Left ventricle myocardium superior (tissue), 1 donor: ENCODE results near the gene TCEAL9. TPM values are rescaled to one million over a fixed set of nuclear protein-coding genes. Genes with fewer than 3 reads are reported as not detected.
A peak's percentile ranks its signal among the peaks of the same experiment; 100 is the strongest.
"Not testable (repeated sequence)": the region's sequence is repeated elsewhere in the genome, so short reads cannot be mapped to it uniquely, and the experiment has no call there.

ENCODE experiments used
- ATAC-seq: fragments of 200-7000 bp; cut with Tn5 transposase; one replicate; pipeline ENCODE4 v1.9.1; 2020; ENCODE audit warnings: mild to moderate bottlenecking, moderate library complexity
- DNase-seq: peaks from one replicate; pipeline ENCODE4 v3.0.0-alpha.2; 2020
- intact Hi-C: fragments of 100-400 bp; cut with micrococcal nuclease; formaldehyde crosslinking; loops from one replicate; pipeline ENCODE4 v1.11.0; 2022
- total RNA-seq: library from RNA; stranded (reverse); fragmentation: NEBNext Ultra II Directional; extraction: Animal tissue kit (Norgen Biotek cat#: 25700); gene quantifications from one replicate; pipeline ENCODE4 v1.2.1, GENCODE V29; 2021
- donor health status: DM: no; HTN: yes; CAD: no; lungs with severe emphysema.

Gene TCEAL9
- total RNA-seq, 1 donor from 2014 or later, result 18.4 TPM

DNA sequence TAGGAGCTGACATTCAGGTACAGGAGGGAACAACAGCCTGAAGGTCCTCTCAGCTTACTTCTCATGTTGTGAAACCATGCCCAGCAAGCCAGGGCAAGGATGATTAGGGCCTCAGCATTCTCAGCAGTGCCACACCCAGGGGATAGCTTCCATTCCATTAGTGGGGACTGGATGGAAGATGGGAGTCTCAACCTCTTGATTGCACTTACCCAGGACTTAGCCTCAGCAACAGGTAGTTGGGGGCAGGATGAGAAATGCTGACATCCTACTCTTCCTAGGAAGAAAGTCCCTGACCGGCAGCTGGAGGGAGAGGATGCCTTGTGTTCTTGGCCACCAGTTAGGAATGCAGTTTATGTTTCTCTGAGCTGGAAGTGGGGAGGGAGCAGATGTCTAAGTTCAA lies 11.2 kb downstream of the TCEAL9 start:
- intact Hi-C loops, result no loop called here
- DNase-seq (no peak), ATAC-seq (no peak)

GRCh38 chrX:103369479-103369878 lies 13.2 kb downstream of the TCEAL9 start:
- DNase-seq (no peak), ATAC-seq (no peak)
- intact Hi-C loops, result no loop called here

GRCh38 chrX:103372886-103373285 lies 16.6 kb downstream of the TCEAL9 start:
- ATAC-seq (no peak), DNase-seq (no peak)
- intact Hi-C loops, result no loop called here

DNA sequence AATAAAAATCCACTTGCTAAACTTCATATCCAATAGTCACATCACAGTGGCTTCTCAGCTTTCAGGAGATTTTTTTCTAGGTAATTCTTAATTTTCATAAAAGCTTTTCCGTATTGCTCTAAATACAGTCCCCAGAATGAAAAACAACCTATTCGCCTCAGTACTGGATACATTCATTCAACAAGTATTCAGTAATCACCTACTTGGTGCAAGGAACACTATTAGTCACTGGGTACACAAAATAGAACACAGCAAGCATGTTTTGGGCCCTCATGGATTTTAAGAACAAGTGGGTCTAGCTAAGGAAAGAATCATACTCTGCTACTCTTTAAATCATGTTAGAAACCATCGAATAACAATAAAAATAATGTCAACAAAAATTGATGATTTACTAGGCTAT lies 17.3 kb downstream of the TCEAL9 start:
- ATAC-seq, result no peak
- no peak for DNase-seq
- intact Hi-C loops, result no loop called here

DNA sequence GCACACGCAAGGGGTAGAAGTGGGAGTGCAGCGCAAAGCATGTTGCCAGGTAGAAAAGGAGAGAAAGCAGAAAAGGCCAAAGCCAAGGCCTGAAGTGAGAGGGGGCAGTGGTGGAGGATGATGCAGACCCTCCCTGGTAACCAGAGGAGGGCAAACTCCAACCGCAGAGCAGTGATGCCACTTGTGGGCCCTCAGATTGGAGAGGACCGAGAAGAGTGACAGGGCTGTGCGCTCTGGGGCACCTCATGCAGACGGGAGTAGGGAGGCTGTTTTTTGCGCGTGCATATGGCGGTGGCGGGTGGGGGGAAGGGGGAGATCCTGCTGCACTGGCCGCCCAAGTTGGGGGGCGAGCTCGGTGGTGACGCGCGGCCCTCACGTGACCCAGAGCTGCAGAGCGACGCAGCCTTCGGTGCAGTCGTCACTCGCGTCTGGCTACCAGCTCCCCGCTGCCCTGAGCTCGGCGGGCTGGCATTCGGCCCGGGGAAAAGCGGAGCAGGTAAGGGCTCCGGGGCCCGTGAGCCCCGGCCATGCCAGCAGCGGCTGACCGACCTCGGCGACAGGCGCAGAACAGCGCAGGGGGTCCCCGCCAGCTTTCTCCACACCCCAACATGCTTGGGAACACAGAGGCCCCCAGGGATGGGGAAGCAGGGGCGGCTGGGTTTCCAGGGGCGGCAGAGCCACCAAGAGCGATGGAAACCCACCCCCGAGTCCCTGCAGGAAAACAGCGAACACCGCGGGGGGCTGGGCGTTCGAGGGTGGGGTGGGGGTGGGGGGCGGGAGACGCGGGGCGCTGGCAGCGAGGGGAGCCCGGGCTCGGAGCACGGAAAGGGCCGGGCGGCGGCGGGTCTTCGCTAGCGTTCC lies 20.0 kb downstream of the TCEAL9 start, which contains the start of gene BEX3:
BEX3 (plus strand) TSS at position 421 of the 861 bp plus-strand sequence. CDS start 984 bp downstream, outside the sequence.
- DNase-seq, result peak; percentile 72
- intact Hi-C loops, result no loop called here
- ATAC-seq, result peak; percentile 90

GRCh38 chrX:103376979-103377324 lies 20.6 kb downstream of the TCEAL9 start:
- ATAC-seq (peak; percentile 74), DNase-seq (peak; percentile 26)
- intact Hi-C loops, result no loop called here

DNA sequence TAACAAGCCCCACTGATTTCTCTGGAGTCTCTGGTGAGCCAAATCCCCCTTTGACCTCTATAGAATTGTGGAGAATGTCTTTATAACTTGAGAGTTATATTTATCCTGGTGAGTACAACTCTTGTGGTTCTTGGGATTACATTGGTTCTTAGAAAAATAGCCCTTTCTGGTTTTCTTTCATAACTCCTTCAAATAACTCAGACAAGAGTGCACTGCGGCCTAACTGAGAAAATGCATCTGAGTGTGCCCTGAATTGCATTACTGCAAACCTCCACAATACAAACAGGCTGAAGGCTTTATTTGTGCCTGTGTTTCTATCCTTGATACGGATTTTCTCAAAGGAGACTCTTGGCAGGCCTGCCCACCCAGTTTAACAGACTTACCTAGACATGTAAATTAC lies 22.7 kb downstream of the TCEAL9 start:
- ATAC-seq (no peak), DNase-seq (no peak)
- intact Hi-C loops, result no loop called here

DNA sequence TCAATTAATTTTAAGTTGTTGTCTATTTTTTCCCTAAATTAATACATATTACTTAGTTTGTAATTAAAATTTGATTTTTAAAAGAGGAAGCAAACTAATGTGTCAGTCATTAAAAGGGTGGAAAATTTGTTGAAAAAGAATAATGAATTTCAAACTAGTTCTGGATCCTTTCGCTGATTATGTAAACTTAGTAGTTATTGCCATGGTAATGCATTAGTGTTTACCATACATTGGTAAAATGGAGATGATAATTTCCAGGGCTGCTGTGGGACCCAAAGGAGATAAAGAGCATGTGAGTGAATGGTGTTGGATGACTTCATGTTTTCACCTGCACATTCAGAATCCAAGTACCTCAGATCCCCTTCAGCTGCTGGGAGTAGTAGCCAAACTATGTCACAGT lies 26.6 kb downstream of the TCEAL9 start:
- ATAC-seq (no peak), DNase-seq (no peak)
- intact Hi-C loops, result no loop called here

DNA sequence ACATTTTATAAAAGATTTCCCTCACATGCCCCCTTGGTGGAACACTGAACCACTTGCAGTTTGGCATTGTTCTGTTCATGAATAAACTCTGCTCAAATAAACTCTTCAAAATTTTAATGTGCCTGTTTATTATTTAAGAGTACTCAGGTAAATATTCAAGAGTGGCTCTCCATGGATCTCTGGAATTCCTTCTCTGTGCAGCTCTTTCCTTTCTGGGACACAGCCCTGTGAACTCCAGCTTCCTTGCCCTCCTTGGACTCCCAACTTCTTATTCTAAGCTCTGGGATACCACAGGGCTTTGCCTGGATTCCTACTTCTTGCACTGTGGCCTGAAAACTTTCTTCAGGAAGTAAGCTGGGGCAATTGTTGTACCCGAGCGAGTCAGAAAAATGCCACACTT lies 28.4 kb downstream of the TCEAL9 start:
- no peak for ATAC-seq
- no peak for DNase-seq
- intact Hi-C loops, result no loop called here

DNA sequence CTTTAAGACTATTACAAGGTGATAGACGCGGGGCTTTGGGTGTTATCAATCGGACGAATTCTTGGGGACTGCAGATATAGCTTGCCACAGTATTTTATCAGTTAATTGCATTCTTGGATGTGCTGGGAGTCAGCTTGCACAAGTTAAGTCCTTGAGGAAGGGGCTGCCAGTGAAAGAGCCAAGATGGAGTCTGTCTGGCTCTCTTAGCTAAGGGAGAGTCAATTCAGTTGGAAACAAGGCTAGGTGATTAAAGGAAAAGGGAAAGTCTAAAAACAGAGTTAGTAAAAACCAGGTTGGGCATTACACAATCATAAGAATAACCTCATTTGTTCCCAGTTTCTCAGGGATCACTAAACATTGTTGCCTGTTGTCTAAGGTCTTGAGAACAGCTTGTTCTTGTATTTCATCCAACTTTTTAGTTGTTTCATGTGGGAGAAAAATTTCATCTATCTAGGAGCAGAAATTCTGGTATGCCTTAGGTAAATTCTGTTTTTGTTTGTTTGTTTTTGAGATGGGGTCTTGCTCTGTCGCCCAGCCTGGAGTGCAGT lies 29.1 kb downstream of the TCEAL9 start:
- ATAC-seq, intact Hi-C loops, DNase-seq: not testable (repeated sequence)

DNA sequence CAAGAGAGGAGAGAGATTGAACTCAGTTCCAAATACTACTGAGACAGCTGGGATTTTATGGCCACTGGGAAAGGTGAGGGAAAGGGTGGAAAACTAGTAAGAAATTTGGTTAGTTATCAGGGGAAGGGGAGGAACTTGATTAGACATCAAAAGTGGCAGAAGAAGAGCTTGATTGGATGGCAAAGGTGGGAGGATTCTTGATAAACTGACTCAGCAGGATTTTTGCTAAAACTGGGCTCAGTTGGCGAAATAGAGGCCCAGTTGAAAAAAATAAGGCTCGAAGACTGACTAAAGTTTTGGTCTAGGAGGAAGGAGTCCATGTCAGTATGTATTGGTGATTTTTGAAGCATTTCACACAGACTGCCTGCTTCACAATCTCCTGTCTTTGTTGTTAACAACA lies 30.0 kb downstream of the TCEAL9 start:
- ATAC-seq, result no peak
- no peak for DNase-seq
- intact Hi-C loops, result no loop called here

- DNase-seq (no peak), ATAC-seq (no peak)
- intact Hi-C loops, result no loop called here
These were observed 37.2 kb downstream of the TCEAL9 start for GRCh38 chrX:103393487-103393886.

- ATAC-seq (no peak), DNase-seq (no peak)
- intact Hi-C loops, result no loop called here
These were observed 39.9 kb downstream of the TCEAL9 start for GRCh38 chrX:103396186-103396585.

DNA sequence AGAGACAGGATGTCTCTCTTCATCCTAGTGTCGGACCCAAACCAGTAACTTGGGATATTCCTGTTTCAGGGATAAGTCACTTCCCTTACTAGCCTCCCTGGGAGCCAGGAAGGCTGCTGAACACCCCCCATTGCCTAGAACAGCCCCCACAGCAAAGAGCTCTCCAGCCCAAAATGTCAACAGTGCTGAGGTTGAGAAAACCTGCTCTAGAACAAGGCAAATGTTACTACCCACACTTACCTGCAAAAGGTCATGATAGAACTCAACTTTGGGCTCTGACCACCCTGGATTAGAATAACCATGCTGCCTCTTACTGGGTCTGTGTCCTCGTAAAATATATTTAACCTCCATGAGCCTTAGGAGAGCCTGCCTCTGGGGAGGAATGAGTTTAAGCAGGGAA lies 40.4 kb downstream of the TCEAL9 start:
- intact Hi-C loops, result no loop called here
- no peak for ATAC-seq
- no peak for DNase-seq

GRCh38 chrX:103397707-103398106 lies 41.4 kb downstream of the TCEAL9 start:
- intact Hi-C loops, result no loop called here
- ATAC-seq (no peak), DNase-seq (no peak)

DNA sequence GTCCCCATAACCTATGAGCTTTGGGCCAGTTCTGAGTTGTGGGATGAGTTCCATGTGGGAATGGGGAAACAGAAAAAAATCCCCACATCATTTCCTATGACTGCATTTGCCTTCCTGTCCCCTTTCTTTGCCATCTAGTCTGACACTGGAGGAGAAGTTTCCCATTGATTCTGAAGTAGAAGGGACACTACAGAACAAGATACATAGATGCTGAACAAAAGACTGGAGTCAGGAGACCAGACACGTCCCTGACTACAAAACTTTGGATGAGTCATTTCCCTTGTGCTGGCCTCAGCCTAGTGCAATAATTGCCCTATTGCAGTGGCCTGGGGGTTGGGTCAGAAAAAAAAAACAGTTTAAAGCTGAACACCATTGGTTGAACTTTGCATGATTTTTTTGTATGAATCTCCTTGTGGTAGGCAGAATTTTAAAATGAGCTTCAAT lies 42.1 kb downstream of the TCEAL9 start:
- no peak for ATAC-seq
- DNase-seq, result no peak
- intact Hi-C loops, result no loop called here

DNA sequence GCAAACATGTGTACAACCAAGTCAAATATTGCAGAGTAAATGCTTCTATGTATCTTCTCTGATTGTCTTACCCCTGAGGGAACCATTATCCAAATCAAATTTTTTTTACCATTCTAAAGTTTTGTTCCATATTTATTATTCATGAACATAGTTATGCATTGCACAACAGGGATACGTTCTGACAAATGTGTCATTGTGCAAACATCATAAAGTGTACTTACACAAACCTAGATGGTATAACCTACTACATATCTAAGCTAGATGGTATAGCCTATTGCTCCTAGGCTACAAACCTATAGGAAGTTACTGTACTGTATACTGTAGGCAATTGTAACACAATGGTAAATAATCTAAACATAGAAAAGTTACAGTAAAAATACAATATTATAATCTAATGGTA lies 43.4 kb downstream of the TCEAL9 start:
- ATAC-seq (no peak), DNase-seq (no peak)
- intact Hi-C loops, result no loop called here

DNA sequence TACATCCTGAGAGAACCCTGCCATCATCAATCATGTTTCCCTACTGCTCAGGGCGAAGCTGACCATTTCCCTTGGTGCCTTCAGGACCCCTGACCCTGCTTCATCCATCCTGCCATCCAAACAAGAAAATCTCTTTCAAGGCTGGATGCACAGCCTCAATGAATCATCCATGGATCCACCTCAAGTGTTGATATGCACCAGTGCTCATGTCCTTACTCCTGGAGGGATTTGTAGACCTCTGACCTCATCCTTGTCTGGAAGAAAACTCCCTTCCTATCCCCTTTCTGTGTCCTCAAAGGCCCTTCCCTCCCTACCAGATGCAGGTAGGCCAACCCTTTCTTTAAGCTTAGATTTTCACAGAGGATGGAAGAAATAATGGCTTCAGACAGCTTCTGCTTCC lies 44.6 kb downstream of the TCEAL9 start:
- DNase-seq (no peak), ATAC-seq (no peak)
- intact Hi-C loops, result no loop called here

GRCh38 chrX:103404231-103405008 lies 48.1 kb downstream of the TCEAL9 start:
- peak; percentile 68 for ATAC-seq
- intact Hi-C loops, result no loop called here

DNA sequence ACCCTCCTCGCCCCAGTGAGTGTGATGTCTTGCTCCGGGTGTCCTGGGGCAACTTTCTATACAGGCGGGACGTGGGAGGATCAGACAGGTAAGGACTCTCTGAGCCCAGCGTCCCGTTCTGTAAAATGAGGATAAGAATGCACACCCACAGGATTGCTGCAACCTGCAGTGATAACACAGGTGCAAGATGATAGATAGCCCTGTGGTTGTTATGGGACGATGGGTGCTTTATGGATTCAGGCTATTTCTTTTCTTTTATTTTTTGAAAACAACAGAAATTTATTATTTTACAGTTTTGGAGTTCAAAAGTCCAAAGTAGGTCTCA lies 48.7 kb downstream of the TCEAL9 start:
- no peak for DNase-seq
- intact Hi-C loops, result no loop called here
- no peak for ATAC-seq

More at GRCh38 chrX:103404231-103405008, 48.1 kb downstream of the TCEAL9 start:
- DNase-seq, result peak; percentile 48
